ENCODE data around the gene TWIST2. TPM values are rescaled to one million over a fixed set of nuclear protein-coding genes. Genes with fewer than 3 reads are reported as not detected.

The TWIST2 gene
- total RNA-seq, 1 experiment from 2014 or later: 0.22 TPM

DNA sequence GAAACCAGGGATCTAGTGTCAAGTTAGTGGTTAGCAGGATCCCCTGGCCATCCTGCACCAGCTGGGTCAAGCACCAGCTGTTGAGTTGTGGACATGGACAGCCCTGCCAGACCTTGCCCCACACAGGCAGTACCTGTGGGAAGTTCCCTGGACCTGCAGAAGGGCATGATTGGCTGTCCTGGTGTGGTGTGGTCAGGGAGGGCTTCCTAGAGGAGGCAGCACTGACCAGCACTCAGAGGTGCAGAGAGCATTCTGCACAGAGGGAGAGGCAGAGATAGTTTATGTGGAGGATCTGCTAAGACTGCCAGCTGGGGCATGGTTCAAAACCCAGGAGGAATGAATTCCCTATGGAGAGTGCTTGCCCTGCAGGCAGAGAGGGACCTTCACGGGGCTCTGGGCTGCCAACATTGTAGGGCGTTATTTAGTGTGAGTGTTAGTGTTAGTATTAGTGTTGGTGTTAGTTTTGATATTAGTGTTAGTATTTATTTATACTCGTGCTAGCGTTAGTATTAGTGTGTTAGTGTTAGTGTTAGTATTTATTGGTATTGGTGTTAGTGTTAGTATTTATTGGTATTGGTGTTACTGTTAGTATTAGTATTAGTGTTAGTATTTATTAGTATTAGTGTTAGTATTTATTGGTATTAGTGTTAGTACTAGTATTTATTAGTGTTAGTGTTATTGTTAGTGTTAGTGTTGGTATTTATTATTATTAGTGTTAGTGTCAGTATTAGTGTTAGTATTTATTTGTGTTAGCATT, 31.9 kb downstream of the TWIST2 start:
- H2BK12ac ChIP-seq (ENCODE audit: insufficient read length, low read depth, low read length): no peak overlapping the region
- no peaks in the 10 kb centered on the region for H3K4me1 Mint-ChIP-seq
- H3K9me3 ChIP-seq (ENCODE audit: control insufficient read depth, low read depth, low read length): no peaks in the 10 kb centered on the region
- H2AK5ac ChIP-seq (ENCODE audit: insufficient read length, low read length): no peak overlapping the region
- H4K8ac ChIP-seq (replicated peaks; ENCODE audit: insufficient read length, low read depth, low read length): no peak overlapping the region
- H3K27me3 Mint-ChIP-seq (ENCODE audit: low read depth): peaks cover 24% of the 10 kb centered on the region
- no peaks in the 10 kb centered on the region for H3K23me2 ChIP-seq (ENCODE audit: insufficient read length, low read depth, low read length, poor library complexity, severe bottlenecking)
- H3K56ac ChIP-seq (ENCODE audit: insufficient read length, low read depth, low read length): no peak overlapping the region
- no peak overlapping the region for H3K27ac ChIP-seq (ENCODE audit: insufficient read length, low read depth, low read length)
- no peak overlapping the region for H3K14ac ChIP-seq (ENCODE audit: insufficient read depth, low read length)
- no peaks in the 10 kb centered on the region for H3K27me3 ChIP-seq (ENCODE audit: insufficient read depth, low read length)
- no peak overlapping the region; a peak in 1 of 7 replicates for H3K27ac Mint-ChIP-seq
- no peaks in the 10 kb centered on the region for H3K4me1 ChIP-seq (ENCODE audit: insufficient read depth, low read length)
- TF ChIP-seq, protein P1, sequence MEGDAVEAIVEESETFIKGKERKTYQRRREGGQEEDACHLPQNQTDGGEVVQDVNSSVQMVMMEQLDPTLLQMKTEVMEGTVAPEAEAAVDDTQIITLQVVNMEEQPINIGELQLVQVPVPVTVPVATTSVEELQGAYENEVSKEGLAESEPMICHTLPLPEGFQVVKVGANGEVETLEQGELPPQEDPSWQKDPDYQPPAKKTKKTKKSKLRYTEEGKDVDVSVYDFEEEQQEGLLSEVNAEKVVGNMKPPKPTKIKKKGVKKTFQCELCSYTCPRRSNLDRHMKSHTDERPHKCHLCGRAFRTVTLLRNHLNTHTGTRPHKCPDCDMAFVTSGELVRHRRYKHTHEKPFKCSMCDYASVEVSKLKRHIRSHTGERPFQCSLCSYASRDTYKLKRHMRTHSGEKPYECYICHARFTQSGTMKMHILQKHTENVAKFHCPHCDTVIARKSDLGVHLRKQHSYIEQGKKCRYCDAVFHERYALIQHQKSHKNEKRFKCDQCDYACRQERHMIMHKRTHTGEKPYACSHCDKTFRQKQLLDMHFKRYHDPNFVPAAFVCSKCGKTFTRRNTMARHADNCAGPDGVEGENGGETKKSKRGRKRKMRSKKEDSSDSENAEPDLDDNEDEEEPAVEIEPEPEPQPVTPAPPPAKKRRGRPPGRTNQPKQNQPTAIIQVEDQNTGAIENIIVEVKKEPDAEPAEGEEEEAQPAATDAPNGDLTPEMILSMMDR (conservative IDR thresholded peaks at IDR 0.05): no peak
- no peak overlapping the region for H2AFZ ChIP-seq (ENCODE audit: low read length)
- no peak overlapping the region for H2BK20ac ChIP-seq (ENCODE audit: low read depth, low read length, poor library complexity, severe bottlenecking)
- H2BK5ac ChIP-seq (ENCODE audit: insufficient read length, low read length): no peak overlapping the region
- WGBS (ENCODE audit: extremely low coverage, insufficient read length, low lambda C conversion rate): 100% methylated on average over 2 of the region's 4 CpGs
- H3K18ac ChIP-seq (ENCODE audit: insufficient read length, low read depth, low read length): no peak overlapping the region
- H3K4ac ChIP-seq (ENCODE audit: low read depth, low read length): no peak overlapping the region
- H3K23ac ChIP-seq (ENCODE audit: insufficient read length, low read depth, low read length): no peak overlapping the region
- no peaks in the 10 kb centered on the region for H3K79me1 ChIP-seq (ENCODE audit: insufficient read depth, low read depth, low read length, poor library complexity, severe bottlenecking)
- H4K20me1 ChIP-seq (ENCODE audit: control insufficient read depth, insufficient read depth, insufficient read length): no peaks in the 10 kb centered on the region
- no peak overlapping the region for H4K91ac ChIP-seq (ENCODE audit: insufficient read length, low read depth, low read length)
- no peak overlapping the region for H2BK15ac ChIP-seq (ENCODE audit: low read depth, low read length)
- H3K79me2 ChIP-seq (ENCODE audit: insufficient read depth, low read length): no peaks in the 10 kb centered on the region
- H4K5ac ChIP-seq (ENCODE audit: insufficient read length, low read depth, low read length): no peak overlapping the region
- no peak overlapping the region for H3K9ac ChIP-seq (ENCODE audit: extremely low read depth, insufficient read length, low read length)
- peak; percentile 28 for DNase-seq
- H3K4me3 Mint-ChIP-seq: no peak overlapping the region
- H3T11ph ChIP-seq (ENCODE audit: low read length): no peak overlapping the region
- H3K9me3 Mint-ChIP-seq: peaks cover 2 to 3% of the 10 kb centered on the region in 2 experiments; a peak in 1 of 5 replicates
- H3K4me2 ChIP-seq (ENCODE audit: insufficient read depth, insufficient read length, low read length): no peak overlapping the region
- no peaks in the 10 kb centered on the region for H3K36me3 Mint-ChIP-seq (ENCODE audit: insufficient read depth in 1 of 3, low read depth in 3 of 3)
- H2BK120ac ChIP-seq (ENCODE audit: low read depth, low read length, poor library complexity, severe bottlenecking): no peak overlapping the region

Measured in H9 (cell line).